HL-60 (cell line): Measurements from ENCODE around the gene RTP2.

Experiments
- DNase-seq, 2 experiments: peaks; one replicate each; pipeline ENCODE4 v3.0.0-alpha.2; 2010 to 2020; ENCODE audit warnings: low read depth in 1 of 2, low spot score in 1 of 2
- H3K27ac ChIP-seq: fragments of 250-450 bp; sonication (Bioruptor Pico); replicated peaks from 2 replicates; pipeline ENCODE4 v1.5.1; 2020; ENCODE audit warnings: mild to moderate bottlenecking, moderate library complexity
- H3K27me3 ChIP-seq: fragments of 250-450 bp; sonication (Bioruptor Pico); 2 replicates; pipeline ENCODE4 v1.5.1; 2021; ENCODE audit warnings: mild to moderate bottlenecking, moderate library complexity; ENCODE audit not compliant: insufficient read depth, poor library complexity, severe bottlenecking
- H3K4me3 ChIP-seq: replicated peaks from 2 replicates; pipeline ENCODE4 v1.5.1; 2011; ENCODE audit warnings: mild to moderate bottlenecking, control low read depth, low read length; ENCODE audit not compliant: insufficient read depth
- GABPA ChIP-seq: IDR thresholded peaks from 2 replicates; pipeline ENCODE4 v1.6.1; 2012; ENCODE audit warnings: low read depth
- POLR2AphosphoS5 ChIP-seq: IDR thresholded peaks from 2 replicates; pipeline ENCODE4 v1.6.1; 2012; ENCODE audit warnings: low read depth
- SPI1 ChIP-seq: IDR thresholded peaks from 2 replicates; pipeline ENCODE4 v1.6.1; 2012; ENCODE audit warnings: low read depth, mild to moderate bottlenecking, borderline replicate concordance
- TF ChIP-seq, protein P1 (sequence below): IDR thresholded peaks from one replicate; pipeline ENCODE4 v1.5.1; 2011; ENCODE audit warnings: low read length, control low read depth, inconsistent platforms; ENCODE audit not compliant: insufficient read depth
- TF ChIP-seq, protein P2 (sequence below): IDR thresholded peaks from 2 replicates; pipeline ENCODE4 v1.6.1; 2012; ENCODE audit warnings: low read depth; ENCODE audit not compliant: insufficient replicate concordance

Gene RTP2

DNA sequence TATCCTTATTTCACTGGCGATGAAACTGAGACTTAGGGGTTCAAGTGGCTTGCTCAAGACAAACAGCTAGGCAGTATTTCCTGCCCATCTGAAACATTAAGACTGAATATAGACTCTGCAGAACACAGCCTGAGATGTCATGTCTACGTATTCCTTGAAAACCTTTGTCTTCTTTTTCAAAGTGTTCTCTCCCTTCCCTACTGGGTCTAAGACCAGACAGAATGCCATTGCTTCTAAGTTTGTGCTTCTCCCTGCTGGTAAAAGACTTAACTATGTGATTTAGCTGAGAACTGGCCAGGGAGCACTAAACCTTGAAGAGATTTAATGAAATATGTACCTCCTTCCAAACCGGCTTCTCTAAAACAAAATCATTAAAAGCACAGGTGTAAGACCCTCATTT is 33.0 kb upstream of the RTP2 start:
- Histone ChIP-seq H3K27ac (no peak overlapping the region), H3K4me3 (no peak overlapping the region), H3K27me3 (no peaks in the 10 kb centered on the region)
- TF ChIP-seq, protein P1, sequence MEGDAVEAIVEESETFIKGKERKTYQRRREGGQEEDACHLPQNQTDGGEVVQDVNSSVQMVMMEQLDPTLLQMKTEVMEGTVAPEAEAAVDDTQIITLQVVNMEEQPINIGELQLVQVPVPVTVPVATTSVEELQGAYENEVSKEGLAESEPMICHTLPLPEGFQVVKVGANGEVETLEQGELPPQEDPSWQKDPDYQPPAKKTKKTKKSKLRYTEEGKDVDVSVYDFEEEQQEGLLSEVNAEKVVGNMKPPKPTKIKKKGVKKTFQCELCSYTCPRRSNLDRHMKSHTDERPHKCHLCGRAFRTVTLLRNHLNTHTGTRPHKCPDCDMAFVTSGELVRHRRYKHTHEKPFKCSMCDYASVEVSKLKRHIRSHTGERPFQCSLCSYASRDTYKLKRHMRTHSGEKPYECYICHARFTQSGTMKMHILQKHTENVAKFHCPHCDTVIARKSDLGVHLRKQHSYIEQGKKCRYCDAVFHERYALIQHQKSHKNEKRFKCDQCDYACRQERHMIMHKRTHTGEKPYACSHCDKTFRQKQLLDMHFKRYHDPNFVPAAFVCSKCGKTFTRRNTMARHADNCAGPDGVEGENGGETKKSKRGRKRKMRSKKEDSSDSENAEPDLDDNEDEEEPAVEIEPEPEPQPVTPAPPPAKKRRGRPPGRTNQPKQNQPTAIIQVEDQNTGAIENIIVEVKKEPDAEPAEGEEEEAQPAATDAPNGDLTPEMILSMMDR, result no peak
- TF ChIP-seq SPI1, result no peak
- TF ChIP-seq GABPA, result no peak
- TF ChIP-seq, protein P2, sequence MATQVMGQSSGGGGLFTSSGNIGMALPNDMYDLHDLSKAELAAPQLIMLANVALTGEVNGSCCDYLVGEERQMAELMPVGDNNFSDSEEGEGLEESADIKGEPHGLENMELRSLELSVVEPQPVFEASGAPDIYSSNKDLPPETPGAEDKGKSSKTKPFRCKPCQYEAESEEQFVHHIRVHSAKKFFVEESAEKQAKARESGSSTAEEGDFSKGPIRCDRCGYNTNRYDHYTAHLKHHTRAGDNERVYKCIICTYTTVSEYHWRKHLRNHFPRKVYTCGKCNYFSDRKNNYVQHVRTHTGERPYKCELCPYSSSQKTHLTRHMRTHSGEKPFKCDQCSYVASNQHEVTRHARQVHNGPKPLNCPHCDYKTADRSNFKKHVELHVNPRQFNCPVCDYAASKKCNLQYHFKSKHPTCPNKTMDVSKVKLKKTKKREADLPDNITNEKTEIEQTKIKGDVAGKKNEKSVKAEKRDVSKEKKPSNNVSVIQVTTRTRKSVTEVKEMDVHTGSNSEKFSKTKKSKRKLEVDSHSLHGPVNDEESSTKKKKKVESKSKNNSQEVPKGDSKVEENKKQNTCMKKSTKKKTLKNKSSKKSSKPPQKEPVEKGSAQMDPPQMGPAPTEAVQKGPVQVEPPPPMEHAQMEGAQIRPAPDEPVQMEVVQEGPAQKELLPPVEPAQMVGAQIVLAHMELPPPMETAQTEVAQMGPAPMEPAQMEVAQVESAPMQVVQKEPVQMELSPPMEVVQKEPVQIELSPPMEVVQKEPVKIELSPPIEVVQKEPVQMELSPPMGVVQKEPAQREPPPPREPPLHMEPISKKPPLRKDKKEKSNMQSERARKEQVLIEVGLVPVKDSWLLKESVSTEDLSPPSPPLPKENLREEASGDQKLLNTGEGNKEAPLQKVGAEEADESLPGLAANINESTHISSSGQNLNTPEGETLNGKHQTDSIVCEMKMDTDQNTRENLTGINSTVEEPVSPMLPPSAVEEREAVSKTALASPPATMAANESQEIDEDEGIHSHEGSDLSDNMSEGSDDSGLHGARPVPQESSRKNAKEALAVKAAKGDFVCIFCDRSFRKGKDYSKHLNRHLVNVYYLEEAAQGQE, result no peak
- TF ChIP-seq POLR2AphosphoS5, result no peak
- DNase-seq, result no peak

DNA sequence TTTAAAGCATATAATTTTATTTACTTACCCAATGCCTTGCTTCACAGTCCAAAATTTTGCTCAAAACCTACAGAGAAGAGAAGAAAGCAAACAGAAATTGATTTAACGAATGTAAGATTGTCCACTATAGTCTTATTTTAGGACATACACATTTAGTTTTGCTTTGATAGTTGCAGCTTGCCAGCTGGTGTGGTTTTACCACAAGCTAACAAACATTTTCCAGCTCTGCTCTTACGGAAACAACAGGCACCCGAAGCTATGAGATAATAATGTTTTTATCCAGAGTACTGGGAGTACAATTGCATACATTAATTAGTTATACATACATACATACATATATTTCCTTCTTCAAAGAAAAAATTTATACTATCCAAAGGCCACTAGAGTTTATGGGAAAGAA is 32.5 kb upstream of the RTP2 start:
- TF ChIP-seq, protein P2, result no peak
- TF ChIP-seq POLR2AphosphoS5 (no peak), SPI1 (no peak), GABPA (no peak)
- TF ChIP-seq, protein P1, result no peak
- no peak overlapping the region for H3K27ac ChIP-seq
- DNase-seq, result no peak
- no peaks in the 10 kb centered on the region for H3K27me3 ChIP-seq
- no peak overlapping the region for H3K4me3 ChIP-seq

DNA sequence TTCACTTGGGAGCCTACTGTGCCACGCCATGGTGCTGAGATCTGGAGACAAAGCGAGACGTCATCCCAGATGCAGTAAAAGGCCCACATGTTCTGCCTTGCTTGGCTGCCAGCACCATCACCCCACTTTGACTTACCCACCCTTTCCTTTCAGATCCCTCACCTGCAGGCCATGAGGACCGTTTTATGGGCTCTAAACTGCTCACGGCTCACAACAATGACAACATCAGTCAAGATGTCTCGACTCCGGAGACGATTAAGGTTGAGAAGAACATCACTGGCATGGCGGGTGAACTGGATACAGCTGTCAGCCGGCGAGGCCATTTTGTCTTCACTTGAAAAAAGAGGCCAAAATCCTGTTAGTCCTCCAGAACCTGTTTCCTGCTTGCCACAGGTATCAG is 31.0 kb upstream of the RTP2 start:
- Histone ChIP-seq H3K27me3 (no peaks in the 10 kb centered on the region), H3K4me3 (no peak overlapping the region), H3K27ac (no peak overlapping the region)
- TF ChIP-seq GABPA (no peak), SPI1 (no peak), POLR2AphosphoS5 (no peak)
- TF ChIP-seq, protein P2, result no peak
- TF ChIP-seq, protein P1, result no peak
- DNase-seq, result no peak
